Fibroblast of mammary gland (primary cell): ENCODE measurements around the gene RAMP2.

Experiments
- DNase-seq: peaks from one replicate; pipeline ENCODE4 v3.0.0-alpha.2; 2010; ENCODE audit warnings: low read depth
- H3K4me3 ChIP-seq: 2 replicates; pipeline ENCODE4 v1.5.1; 2011; ENCODE audit warnings: low read depth, mild to moderate bottlenecking, low read length, moderate library complexity; ENCODE audit not compliant: control insufficient read depth
- TF ChIP-seq, protein P1 (sequence below): conservative IDR thresholded peaks from 2 replicates; pipeline ENCODE4 v1.5.1; 2011; ENCODE audit warnings: low read depth, low read length, inconsistent platforms; ENCODE audit not compliant: control insufficient read depth, insufficient read depth

Gene RAMP2

GRCh38 chr17:42803074-42803883, 42.3 kb downstream of the RAMP2 start:
- DNase-seq, result no peak
- TF ChIP-seq, protein P1, sequence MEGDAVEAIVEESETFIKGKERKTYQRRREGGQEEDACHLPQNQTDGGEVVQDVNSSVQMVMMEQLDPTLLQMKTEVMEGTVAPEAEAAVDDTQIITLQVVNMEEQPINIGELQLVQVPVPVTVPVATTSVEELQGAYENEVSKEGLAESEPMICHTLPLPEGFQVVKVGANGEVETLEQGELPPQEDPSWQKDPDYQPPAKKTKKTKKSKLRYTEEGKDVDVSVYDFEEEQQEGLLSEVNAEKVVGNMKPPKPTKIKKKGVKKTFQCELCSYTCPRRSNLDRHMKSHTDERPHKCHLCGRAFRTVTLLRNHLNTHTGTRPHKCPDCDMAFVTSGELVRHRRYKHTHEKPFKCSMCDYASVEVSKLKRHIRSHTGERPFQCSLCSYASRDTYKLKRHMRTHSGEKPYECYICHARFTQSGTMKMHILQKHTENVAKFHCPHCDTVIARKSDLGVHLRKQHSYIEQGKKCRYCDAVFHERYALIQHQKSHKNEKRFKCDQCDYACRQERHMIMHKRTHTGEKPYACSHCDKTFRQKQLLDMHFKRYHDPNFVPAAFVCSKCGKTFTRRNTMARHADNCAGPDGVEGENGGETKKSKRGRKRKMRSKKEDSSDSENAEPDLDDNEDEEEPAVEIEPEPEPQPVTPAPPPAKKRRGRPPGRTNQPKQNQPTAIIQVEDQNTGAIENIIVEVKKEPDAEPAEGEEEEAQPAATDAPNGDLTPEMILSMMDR, result no peak
- no peak overlapping the region for H3K4me3 ChIP-seq

DNA sequence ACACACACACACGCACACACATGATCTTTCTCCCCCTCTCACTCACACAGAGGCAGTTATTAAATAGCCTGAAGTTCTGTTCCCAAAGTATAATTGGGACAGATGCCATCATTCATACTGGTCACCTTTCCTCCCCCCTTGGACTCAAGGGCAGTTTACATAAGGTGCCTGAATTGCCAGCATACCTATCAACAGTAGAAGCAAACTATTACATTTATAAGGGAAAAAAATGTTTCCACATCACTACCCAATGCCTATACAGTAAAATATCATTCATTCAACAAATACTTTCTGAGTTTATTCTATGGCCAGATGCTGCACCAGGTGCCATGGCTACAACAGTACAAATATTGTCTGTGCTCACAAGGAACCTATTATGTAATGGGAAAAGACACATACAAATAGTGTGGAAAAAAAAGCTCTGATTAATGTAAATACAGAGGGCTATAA, 43.9 kb downstream of the RAMP2 start:
- no peak for DNase-seq
- H3K4me3 ChIP-seq, result no peak overlapping the region
- TF ChIP-seq, protein P1, result no peak

DNA sequence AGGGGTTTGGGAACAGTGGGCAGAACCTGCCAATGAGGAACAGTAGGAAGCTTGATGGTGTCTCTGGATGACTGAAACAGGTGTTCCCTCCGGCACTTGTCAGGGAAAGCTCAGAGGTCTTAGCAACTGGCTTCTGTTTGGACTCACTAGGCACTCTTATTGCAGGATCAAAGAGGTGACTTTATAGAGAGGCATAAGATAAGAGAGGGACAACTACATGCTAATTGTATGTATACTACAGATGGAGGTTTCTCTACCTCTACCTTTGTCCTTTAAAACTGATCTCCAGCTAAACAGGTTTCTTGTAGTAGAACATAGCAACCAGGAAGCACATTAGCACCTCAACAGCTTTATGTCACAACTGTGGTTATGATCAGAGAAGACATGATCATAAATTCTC, 45.2 kb downstream of the RAMP2 start:
- DNase-seq, result no peak
- TF ChIP-seq, protein P1, result no peak

GRCh38 chr17:42809250-42809649, 48.2 kb downstream of the RAMP2 start:
- DNase-seq, result peak; percentile 93
- H3K4me3 ChIP-seq, result no peak overlapping the region
- TF ChIP-seq, protein P1, result no peak

More for the DNA sequence above, 45.2 kb downstream of the RAMP2 start:
- H3K4me3 ChIP-seq, result no peak overlapping the region
